GM12891 (cell line): Measurements from ENCODE around the gene KCNQ1OT1.

Source experiments
- DNase-seq: peaks from one replicate; pipeline ENCODE4 v3.0.0; 2011; ENCODE audit warnings: low spot score; ENCODE audit not compliant: insufficient read length
- FAIRE-seq: peaks from 2 replicates; lab custom pipeline; 2011; peaks lifted over from hg19 to GRCh38; lab: Jason Lieb, UNC
- PAX5 ChIP-seq: IDR thresholded peaks from 2 replicates; pipeline ENCODE4 v1.6.1; 2011; ENCODE audit warnings: low read length, moderate library complexity, mild to moderate bottlenecking; ENCODE audit not compliant: insufficient read depth, severe bottlenecking
- POLR2A ChIP-seq: IDR thresholded peaks from 2 replicates; pipeline ENCODE4 v1.6.1; 2011; ENCODE audit warnings: low read depth, low read length, control low read depth
- POLR2AphosphoS5 ChIP-seq: IDR thresholded peaks from 2 replicates; pipeline ENCODE4 v1.6.1; 2011; ENCODE audit warnings: low read depth, low read length, control low read depth
- POU2F2 ChIP-seq: IDR thresholded peaks from 2 replicates; pipeline ENCODE4 v1.6.1; 2011; ENCODE audit warnings: low read depth, mild to moderate bottlenecking, control low read depth, low read length, moderate library complexity
- SPI1 ChIP-seq: IDR thresholded peaks from 2 replicates; pipeline ENCODE4 v1.6.1; 2011; ENCODE audit warnings: low read depth, low read length, control low read depth
- TAF1 ChIP-seq: IDR thresholded peaks from 2 replicates; pipeline ENCODE4 v1.6.1; 2011; ENCODE audit warnings: low read depth, low read length, control low read depth

The KCNQ1OT1 gene

GRCh38 chr11:2559527-2560311, 140.1 kb downstream of the KCNQ1OT1 start:
- DNase-seq, result no peak
- TF ChIP-seq PAX5 (no peak), POLR2A (no peak), POU2F2 (no peak), POLR2AphosphoS5 (no peak), SPI1 (no peak), TAF1 (no peak)
- no peak for FAIRE-seq

DNA sequence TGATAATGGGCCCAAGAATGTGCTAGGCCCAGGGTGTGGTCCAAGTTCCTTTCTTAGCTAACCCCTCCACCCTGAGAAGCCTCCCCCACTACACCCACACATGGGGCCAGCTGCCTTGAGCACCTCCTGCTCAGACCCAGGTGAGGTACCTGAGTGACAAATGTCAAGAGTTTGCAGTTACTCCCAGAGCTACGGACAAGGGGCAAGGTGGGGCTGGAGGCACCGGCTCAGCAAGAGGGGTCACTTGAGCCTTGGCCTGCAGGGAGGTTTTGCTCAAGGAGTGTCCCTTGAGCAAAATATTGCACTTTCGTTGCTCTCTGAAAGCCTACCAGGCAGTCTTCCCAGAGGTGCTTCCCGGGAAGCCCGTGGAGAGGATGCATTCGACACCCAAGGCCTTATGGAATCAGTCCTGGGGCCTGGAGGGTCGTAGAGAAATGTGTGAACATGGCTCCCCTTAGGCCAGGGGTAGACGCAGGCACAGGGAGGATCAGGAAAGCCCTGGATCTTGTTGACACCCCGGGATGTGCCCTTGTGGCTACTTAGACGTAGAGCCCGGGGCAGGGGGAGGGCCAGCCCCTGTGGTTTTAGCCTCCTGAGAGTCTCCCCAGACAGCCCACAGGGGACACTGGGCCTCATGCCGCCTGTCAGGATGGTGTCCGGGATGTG, 140.8 kb downstream of the KCNQ1OT1 start:
- no peak for FAIRE-seq
- DNase-seq, result no peak
- TF ChIP-seq POU2F2 (no peak), SPI1 (no peak), TAF1 (no peak), POLR2A (no peak)

DNA sequence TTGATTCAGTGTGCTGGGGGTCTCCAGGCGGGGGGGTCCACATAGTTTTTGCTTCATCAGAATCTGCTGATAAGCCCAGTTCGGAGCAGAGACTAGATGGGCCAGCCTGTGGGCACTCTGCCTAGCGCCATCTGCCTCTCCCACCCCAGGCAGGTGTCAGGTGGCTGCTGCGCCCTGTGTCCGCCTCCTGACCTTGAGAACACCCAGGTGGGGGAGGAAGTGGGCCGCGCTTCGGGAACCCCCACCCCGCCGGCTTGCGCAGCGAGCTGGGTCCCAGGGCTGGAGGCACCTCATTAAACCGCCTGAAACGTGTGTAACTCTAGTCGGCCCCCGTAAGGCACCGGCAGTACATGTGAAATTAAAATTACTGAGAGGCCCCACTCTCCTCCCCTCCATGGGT, 141.4 kb downstream of the KCNQ1OT1 start:
- DNase-seq, result no peak
- no peak for FAIRE-seq
- TF ChIP-seq POLR2A, result no peak
- TF ChIP-seq TAF1, result no peak
- TF ChIP-seq PAX5, result no peak
- no peak for TF ChIP-seq SPI1
- no peak for TF ChIP-seq POU2F2
- no peak for TF ChIP-seq POLR2AphosphoS5
